Caco-2 (cell line): Measurements from ENCODE around the gene IL1RAPL2. TPM values are rescaled to one million over a fixed set of nuclear protein-coding genes. Genes with fewer than 3 reads are reported as not detected.

ENCODE experiments used
- BruUV-seq: library from RNA; stranded (reverse); fragments of 400-500 nt; replicated peaks from 2 replicates; lab custom pipeline; 2021; lab: Mats Ljungman, UMichigan
- CTCF ChIA-PET: fragments of 300-600 bp; sonication (Branson Sonifier 250); formaldehyde crosslinking; loops from one replicate; lab custom pipeline; 2022; ENCODE audit warnings: antibody characterized with exemption; lab: Charles Lee
- POLR2A ChIA-PET: fragments of 300-600 bp; sonication (Branson Sonifier 250); formaldehyde crosslinking; loops from one replicate; lab custom pipeline; 2022; ENCODE audit warnings: antibody characterized with exemption; lab: Charles Lee
- DNase-seq, 2 experiments: peaks; one replicate each; pipeline versions ENCODE4 v3.0.0 to v3.0.0-alpha.2; 2020 to 2022
- H3K27me3 ChIP-seq: replicated peaks from 2 replicates; pipeline ENCODE4 v1.6.0; 2011; ENCODE audit warnings: low read length; ENCODE audit not compliant: control insufficient read depth, insufficient read depth
- H3K36me3 ChIP-seq: 2 replicates; pipeline ENCODE4 v1.5.1; 2011; ENCODE audit warnings: low read length; ENCODE audit not compliant: control insufficient read depth, insufficient read depth
- H3K4me1 ChIP-seq: fragments of 250-450 bp; sonication (Bioruptor Pico); 2 replicates; pipeline ENCODE4 v1.5.1; 2020; ENCODE audit warnings: mild to moderate bottlenecking
- H3K4me3 ChIP-seq: 2 replicates; pipeline ENCODE4 v1.5.1; 2011; ENCODE audit warnings: low read depth, mild to moderate bottlenecking, control low read depth, low read length
- H3K9me3 ChIP-seq: fragments of 250-450 bp; sonication (Bioruptor Pico); 2 replicates; pipeline ENCODE4 v1.5.1; 2020; ENCODE audit warnings: mild to moderate bottlenecking, moderate library complexity
- H3K27ac Mint-ChIP-seq: one replicate; pipeline ENCODE4 v1.8.0; 2022; ENCODE audit warnings: mixed read lengths; ENCODE audit not compliant: unreplicated experiment
- H3K27me3 Mint-ChIP-seq: one replicate; pipeline ENCODE4 v1.8.0; 2022; ENCODE audit warnings: mixed read lengths; ENCODE audit not compliant: insufficient read depth, unreplicated experiment
- H3K36me3 Mint-ChIP-seq: one replicate; pipeline ENCODE4 v1.8.0; 2022; ENCODE audit warnings: mild to moderate bottlenecking, mixed read lengths; ENCODE audit not compliant: insufficient read depth, unreplicated experiment
- H3K4me1 Mint-ChIP-seq: one replicate; pipeline ENCODE4 v1.8.0; 2022; ENCODE audit warnings: low read depth, mixed read lengths; ENCODE audit not compliant: unreplicated experiment
- H3K4me3 Mint-ChIP-seq: one replicate; pipeline ENCODE4 v1.8.0; 2022; ENCODE audit warnings: mild to moderate bottlenecking, moderate library complexity, mixed read lengths; ENCODE audit not compliant: unreplicated experiment
- H3K9me3 Mint-ChIP-seq: one replicate; pipeline ENCODE4 v1.8.0; 2022; ENCODE audit warnings: mixed read lengths; ENCODE audit not compliant: unreplicated experiment
- intact Hi-C: fragments of 100-400 bp; cut with micrococcal nuclease; formaldehyde crosslinking; loops from one replicate; pipeline ENCODE4 v1.10.0; 2022; ENCODE audit not compliant: unreplicated experiment
- total RNA-seq: library from RNA; stranded (reverse); gene quantifications from 2 replicates; pipeline ENCODE4 v1.2.3, GENCODE V29; 2022
- TF ChIP-seq, protein P1 (sequence below), 2 experiments: fragments of 200-600 bp in 1 of 2; IDR thresholded peaks; 1 replicate in 1 of 2; 2 replicates in 1 of 2; pipeline versions ENCODE4 v1.5.1 to v1.8.0; 2011 to 2022; ENCODE audit warnings: antibody characterized with exemption in 1 of 2, control low read depth in 1 of 2, inconsistent platforms in 1 of 2, low read depth in 1 of 2, low read length in 1 of 2, mild to moderate bottlenecking in 1 of 2, moderate library complexity in 1 of 2; ENCODE audit not compliant: insufficient read depth in 1 of 2, severe bottlenecking in 1 of 2, unreplicated experiment in 1 of 2

The IL1RAPL2 gene
- total RNA-seq, 1 experiment from 2014 or later: not detected

DNA sequence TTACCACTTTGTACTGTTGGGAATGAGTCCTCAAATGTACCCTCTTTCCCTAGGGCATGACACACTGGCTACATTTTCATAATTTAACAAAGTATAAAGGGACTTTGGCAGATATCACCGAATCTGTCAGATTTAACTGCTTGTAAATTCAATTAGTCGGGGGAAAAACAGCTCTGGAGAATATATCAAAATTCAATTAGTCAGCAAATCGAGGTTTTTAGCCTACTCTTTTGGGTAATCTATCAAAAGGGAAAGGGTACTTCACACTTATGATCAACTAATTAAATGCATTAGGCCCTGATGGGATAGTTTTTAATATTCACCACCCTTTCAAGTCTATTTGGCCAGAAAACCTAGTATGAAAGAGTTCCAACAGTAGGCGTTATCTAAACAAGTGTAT is 141.0 kb downstream of the IL1RAPL2 start:
- no TSS peak for BruUV-seq
- CTCF ChIA-PET: no interaction called here
- TF ChIP-seq, protein P1, sequence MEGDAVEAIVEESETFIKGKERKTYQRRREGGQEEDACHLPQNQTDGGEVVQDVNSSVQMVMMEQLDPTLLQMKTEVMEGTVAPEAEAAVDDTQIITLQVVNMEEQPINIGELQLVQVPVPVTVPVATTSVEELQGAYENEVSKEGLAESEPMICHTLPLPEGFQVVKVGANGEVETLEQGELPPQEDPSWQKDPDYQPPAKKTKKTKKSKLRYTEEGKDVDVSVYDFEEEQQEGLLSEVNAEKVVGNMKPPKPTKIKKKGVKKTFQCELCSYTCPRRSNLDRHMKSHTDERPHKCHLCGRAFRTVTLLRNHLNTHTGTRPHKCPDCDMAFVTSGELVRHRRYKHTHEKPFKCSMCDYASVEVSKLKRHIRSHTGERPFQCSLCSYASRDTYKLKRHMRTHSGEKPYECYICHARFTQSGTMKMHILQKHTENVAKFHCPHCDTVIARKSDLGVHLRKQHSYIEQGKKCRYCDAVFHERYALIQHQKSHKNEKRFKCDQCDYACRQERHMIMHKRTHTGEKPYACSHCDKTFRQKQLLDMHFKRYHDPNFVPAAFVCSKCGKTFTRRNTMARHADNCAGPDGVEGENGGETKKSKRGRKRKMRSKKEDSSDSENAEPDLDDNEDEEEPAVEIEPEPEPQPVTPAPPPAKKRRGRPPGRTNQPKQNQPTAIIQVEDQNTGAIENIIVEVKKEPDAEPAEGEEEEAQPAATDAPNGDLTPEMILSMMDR (IDR thresholded peaks at IDR 0.05; ENCODE audit: insufficient read depth in 1 of 2, low read depth in 1 of 2, low read length in 1 of 2, severe bottlenecking in 1 of 2, unreplicated experiment in 1 of 2): no peak
- Mint-ChIP-seq H3K4me1 (no peaks in the 10 kb centered on the region), H3K4me3 (no peak overlapping the region), H3K27me3 (no peaks in the 10 kb centered on the region), H3K9me3 (no peaks in the 10 kb centered on the region), H3K27ac (no peak overlapping the region), H3K36me3 (no peaks in the 10 kb centered on the region)
- DNase-seq: no peak
- Histone ChIP-seq H3K36me3 (no peaks in the 10 kb centered on the region), H3K9me3 (no peaks in the 10 kb centered on the region), H3K27me3 (no peaks in the 10 kb centered on the region), H3K4me1 (no peaks in the 10 kb centered on the region), H3K4me3 (no peak overlapping the region)
- intact Hi-C loops: no loop called here
- POLR2A ChIA-PET: no interaction called here

- no peaks in the 10 kb centered on the region for H3K9me3 ChIP-seq
- no peaks in the 10 kb centered on the region for H3K4me1 ChIP-seq
- TF ChIP-seq, protein P1 (IDR thresholded peaks at IDR 0.05; ENCODE audit: insufficient read depth in 1 of 2, low read depth in 1 of 2, low read length in 1 of 2, severe bottlenecking in 1 of 2, unreplicated experiment in 1 of 2): no peak
- Mint-ChIP-seq H3K4me1 (no peaks in the 10 kb centered on the region), H3K9me3 (no peaks in the 10 kb centered on the region), H3K4me3 (no peak overlapping the region), H3K36me3 (no peaks in the 10 kb centered on the region), H3K27me3 (no peaks in the 10 kb centered on the region), H3K27ac (no peak overlapping the region)
- H3K27me3 ChIP-seq: no peaks in the 10 kb centered on the region
- BruUV-seq: no TSS peak
- CTCF ChIA-PET: no interaction called here
- DNase-seq: no peak
- H3K4me3 ChIP-seq: no peak overlapping the region
- intact Hi-C loops: no loop called here
- POLR2A ChIA-PET: no interaction called here
- H3K36me3 ChIP-seq: no peaks in the 10 kb centered on the region
Measured at GRCh38 chrX:104707572-104707971, 141.6 kb downstream of the IL1RAPL2 start.

- H3K4me1 ChIP-seq: no peaks in the 10 kb centered on the region
- no peak overlapping the region for H3K4me3 ChIP-seq
- H3K4me3 Mint-ChIP-seq: no peak overlapping the region
- TF ChIP-seq, protein P1 (IDR thresholded peaks at IDR 0.05; ENCODE audit: insufficient read depth in 1 of 2, low read depth in 1 of 2, low read length in 1 of 2, severe bottlenecking in 1 of 2, unreplicated experiment in 1 of 2): no peak
- POLR2A ChIA-PET: no interaction called here
- H3K36me3 Mint-ChIP-seq: no peaks in the 10 kb centered on the region
- no peak for DNase-seq
- H3K9me3 ChIP-seq: no peaks in the 10 kb centered on the region
- intact Hi-C loops: no loop called here
- no peaks in the 10 kb centered on the region for H3K9me3 Mint-ChIP-seq
- no peak overlapping the region for H3K27ac Mint-ChIP-seq
- no peaks in the 10 kb centered on the region for H3K27me3 Mint-ChIP-seq
- no peaks in the 10 kb centered on the region for H3K27me3 ChIP-seq
- CTCF ChIA-PET: no interaction called here
- no peaks in the 10 kb centered on the region for H3K36me3 ChIP-seq
- H3K4me1 Mint-ChIP-seq: no peaks in the 10 kb centered on the region
- BruUV-seq: no TSS peak
Measured at GRCh38 chrX:104712515-104712914, 146.5 kb downstream of the IL1RAPL2 start.
